ENCODE data around the gene HSPG2.

Gene HSPG2

DNA sequence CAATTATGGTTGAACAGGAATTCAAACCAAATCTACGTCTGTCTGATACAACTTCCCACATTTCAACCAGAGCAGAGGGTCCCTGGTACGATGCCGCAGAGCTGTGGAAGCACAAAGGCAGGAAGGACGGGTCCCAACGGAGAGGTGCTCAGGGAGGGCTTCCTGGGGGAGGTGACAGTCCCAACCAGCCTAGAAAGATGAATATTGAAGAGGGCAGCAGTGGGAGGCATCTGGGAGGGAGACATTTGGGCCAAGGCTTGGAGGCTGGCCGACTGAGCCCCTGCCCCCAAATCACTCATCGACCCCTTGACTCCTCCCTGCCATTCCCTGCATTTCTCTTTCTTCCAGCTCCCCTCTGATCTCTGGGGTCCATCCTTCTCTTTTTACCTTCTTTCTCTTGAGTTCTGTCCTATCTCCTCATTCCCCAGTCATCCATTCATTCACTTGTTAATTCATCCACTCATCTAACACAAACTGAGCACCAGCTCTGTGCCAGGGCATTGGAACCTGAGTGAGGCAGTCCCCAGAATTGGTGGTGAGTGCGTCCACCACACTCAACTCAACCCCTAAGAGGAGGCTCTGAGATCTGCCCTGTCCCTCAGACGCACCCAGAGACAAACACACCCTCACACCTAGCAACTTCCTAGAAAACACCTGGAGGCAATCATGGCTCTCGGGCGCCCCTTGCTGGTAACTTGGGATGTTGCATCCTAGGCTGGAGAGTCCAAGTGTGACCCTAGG lies 26.5 kb upstream of the HSPG2 start:
- Histone ChIP-seq H2AFZ (ENCODE audit: low read depth) (peak overlapping the region; percentile 45; the same call in 1 of the 2 replicates), H3K4me1 (ENCODE audit: low read depth, poor library complexity, severe bottlenecking) (no peaks in the 10 kb centered on the region), H3K4me3 (IDR thresholded peaks at IDR 0.05; ENCODE audit: insufficient read depth, low read depth, low read length) (no peak overlapping the region), H3K27me3 (ENCODE audit: insufficient read depth, low read depth) (0 out of 2 replicates have a peak, but pooled peaks cover 2% of the 10 kb centered on the region), H3K9ac (no peak overlapping the region), H3K4me2 (no peak overlapping the region), H3K36me3 (ENCODE audit: insufficient read depth) (no peaks in the 10 kb centered on the region), H3K27ac (no peak overlapping the region), H4K20me1 (ENCODE audit: insufficient read depth) (no peaks in the 10 kb centered on the region), H3K79me2 (ENCODE audit: insufficient read depth, low read depth) (no peaks in the 10 kb centered on the region)
- TF ChIP-seq, protein P1, sequence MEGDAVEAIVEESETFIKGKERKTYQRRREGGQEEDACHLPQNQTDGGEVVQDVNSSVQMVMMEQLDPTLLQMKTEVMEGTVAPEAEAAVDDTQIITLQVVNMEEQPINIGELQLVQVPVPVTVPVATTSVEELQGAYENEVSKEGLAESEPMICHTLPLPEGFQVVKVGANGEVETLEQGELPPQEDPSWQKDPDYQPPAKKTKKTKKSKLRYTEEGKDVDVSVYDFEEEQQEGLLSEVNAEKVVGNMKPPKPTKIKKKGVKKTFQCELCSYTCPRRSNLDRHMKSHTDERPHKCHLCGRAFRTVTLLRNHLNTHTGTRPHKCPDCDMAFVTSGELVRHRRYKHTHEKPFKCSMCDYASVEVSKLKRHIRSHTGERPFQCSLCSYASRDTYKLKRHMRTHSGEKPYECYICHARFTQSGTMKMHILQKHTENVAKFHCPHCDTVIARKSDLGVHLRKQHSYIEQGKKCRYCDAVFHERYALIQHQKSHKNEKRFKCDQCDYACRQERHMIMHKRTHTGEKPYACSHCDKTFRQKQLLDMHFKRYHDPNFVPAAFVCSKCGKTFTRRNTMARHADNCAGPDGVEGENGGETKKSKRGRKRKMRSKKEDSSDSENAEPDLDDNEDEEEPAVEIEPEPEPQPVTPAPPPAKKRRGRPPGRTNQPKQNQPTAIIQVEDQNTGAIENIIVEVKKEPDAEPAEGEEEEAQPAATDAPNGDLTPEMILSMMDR (conservative IDR thresholded peaks at IDR 0.05; ENCODE audit: low read depth, low read length): peak; percentile 87

DNA sequence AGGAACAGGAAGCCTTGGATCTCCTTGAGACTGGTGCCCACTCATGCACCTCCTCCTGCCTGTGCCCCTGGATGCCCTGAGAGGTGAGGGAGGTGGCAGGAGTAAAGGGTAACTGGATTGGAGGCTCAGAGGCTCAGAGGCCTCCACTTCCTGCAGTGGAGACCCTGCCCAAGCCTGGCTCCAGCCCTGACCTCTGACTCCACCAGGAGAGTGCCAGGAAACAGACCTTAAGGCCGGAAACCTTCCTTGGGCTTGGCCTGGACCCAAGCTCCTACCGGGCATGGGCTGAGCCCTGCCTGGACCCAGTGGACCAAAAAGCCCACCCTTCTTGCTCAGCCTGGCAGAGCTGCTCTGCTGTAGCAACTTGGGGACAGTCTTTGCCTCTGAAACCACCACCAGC lies 24.7 kb upstream of the HSPG2 start:
- Histone ChIP-seq H3K4me3 (IDR thresholded peaks at IDR 0.05; ENCODE audit: insufficient read depth, low read depth, low read length) (no peak overlapping the region), H3K9ac (no peak overlapping the region), H3K36me3 (ENCODE audit: insufficient read depth) (no peaks in the 10 kb centered on the region), H3K4me2 (no peak overlapping the region), H3K79me2 (ENCODE audit: insufficient read depth, low read depth) (no peaks in the 10 kb centered on the region), H3K4me1 (ENCODE audit: low read depth, poor library complexity, severe bottlenecking) (no peaks in the 10 kb centered on the region), H3K27me3 (ENCODE audit: insufficient read depth, low read depth) (0 out of 2 replicates have a peak, but pooled peaks cover 2% of the 10 kb centered on the region), H3K27ac (no peak overlapping the region), H4K20me1 (ENCODE audit: insufficient read depth) (no peaks in the 10 kb centered on the region), H2AFZ (ENCODE audit: low read depth) (no peak overlapping the region)
- TF ChIP-seq, protein P1 (conservative IDR thresholded peaks at IDR 0.05; ENCODE audit: low read depth, low read length): no peak

DNA sequence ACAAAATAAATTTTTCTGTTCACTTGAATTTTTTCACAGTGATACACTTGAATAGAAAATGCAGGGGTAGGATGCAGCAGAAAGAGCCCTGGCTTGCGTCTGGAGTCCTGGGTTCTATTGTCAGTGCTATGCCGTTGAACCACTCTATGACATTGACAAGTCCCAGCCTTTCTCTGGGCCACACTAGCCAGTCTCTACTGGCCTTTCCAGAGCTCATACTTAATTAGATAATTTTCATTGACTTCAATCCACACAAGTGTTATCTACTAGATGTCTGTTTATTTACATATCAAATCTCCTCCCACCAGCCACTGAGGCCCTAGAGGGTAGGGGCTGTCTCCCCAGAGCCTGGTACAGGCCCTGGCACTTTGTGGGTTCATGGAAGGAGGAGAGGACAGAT lies 24.2 kb upstream of the HSPG2 start:
- Histone ChIP-seq H3K27ac (no peak overlapping the region), H3K36me3 (ENCODE audit: insufficient read depth) (no peaks in the 10 kb centered on the region), H3K79me2 (ENCODE audit: insufficient read depth, low read depth) (no peaks in the 10 kb centered on the region), H3K4me1 (ENCODE audit: low read depth, poor library complexity, severe bottlenecking) (no peaks in the 10 kb centered on the region), H3K9ac (no peak overlapping the region), H3K4me3 (IDR thresholded peaks at IDR 0.05; ENCODE audit: insufficient read depth, low read depth, low read length) (no peak overlapping the region), H4K20me1 (ENCODE audit: insufficient read depth) (no peaks in the 10 kb centered on the region), H3K4me2 (no peak overlapping the region), H3K27me3 (ENCODE audit: insufficient read depth, low read depth) (0 out of 2 replicates have a peak, but pooled peaks cover 2% of the 10 kb centered on the region), H2AFZ (ENCODE audit: low read depth) (no peak overlapping the region)
- TF ChIP-seq, protein P1 (conservative IDR thresholded peaks at IDR 0.05; ENCODE audit: low read depth, low read length): no peak

DNA sequence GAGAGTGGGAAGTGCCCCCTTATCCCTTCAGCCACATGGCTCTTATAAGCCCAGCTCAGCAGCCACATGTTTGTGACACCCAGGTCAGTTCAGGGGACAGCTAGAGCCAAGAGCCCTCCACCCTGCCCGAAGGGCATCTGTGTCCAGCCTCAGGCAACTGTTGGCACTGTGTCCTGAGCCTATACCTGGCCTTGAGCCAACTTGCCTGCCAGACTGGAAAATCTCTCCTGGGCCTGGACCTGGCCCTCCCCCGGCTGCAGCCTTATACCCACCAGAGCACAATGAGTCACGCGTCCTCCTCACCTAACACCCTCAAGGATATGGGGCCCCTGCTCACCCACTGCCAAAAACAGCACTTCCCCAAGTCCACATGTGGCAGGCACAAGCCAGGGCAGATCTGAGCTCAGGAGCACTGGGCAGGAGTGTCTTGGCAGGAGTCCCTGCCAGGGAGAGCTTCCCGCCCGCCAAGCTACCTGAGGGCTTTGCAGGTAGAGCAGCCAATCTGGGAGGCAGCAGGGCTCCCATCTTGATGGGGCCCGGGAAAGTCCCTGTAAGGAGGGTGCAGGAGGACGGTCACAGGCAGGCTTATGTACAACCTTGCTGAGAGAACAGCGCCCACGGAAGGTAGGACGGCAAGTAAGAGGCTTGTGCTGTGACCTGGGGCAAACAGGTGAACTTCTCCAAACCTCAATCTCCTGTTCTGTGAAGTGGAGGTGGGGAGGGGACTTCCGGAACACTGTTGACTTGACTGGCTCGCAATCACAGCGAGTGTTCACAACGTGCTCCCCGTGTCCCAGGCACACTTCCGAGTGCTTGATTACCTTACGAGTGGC lies 19.8 kb upstream of the HSPG2 start:
- no peak overlapping the region for H2AFZ ChIP-seq (ENCODE audit: low read depth)
- no peaks in the 10 kb centered on the region for H3K79me2 ChIP-seq (ENCODE audit: insufficient read depth, low read depth)
- H3K36me3 ChIP-seq (ENCODE audit: insufficient read depth): no peaks in the 10 kb centered on the region
- TF ChIP-seq, protein P1 (conservative IDR thresholded peaks at IDR 0.05; ENCODE audit: low read depth, low read length): no peak
- no peak overlapping the region for H3K4me3 ChIP-seq (IDR thresholded peaks at IDR 0.05; ENCODE audit: insufficient read depth, low read depth, low read length)
- H3K27ac ChIP-seq: no peak overlapping the region
- peaks cover 6% of the 10 kb centered on the region; the same call in 1 of the 2 replicates for H3K27me3 ChIP-seq (ENCODE audit: insufficient read depth, low read depth)
- no peak overlapping the region for H3K4me2 ChIP-seq
- H3K4me1 ChIP-seq (ENCODE audit: low read depth, poor library complexity, severe bottlenecking): no peaks in the 10 kb centered on the region
- no peaks in the 10 kb centered on the region for H4K20me1 ChIP-seq (ENCODE audit: insufficient read depth)
- H3K9ac ChIP-seq: no peak overlapping the region

Data from KMS-11 (cell line).